GM21447 (cell line): ENCODE measurements around the gene CTBP2.

Experiments used
- ATAC-seq: cut with Tn5 transposase; IDR thresholded peaks from one replicate; pipeline ENCODE4 v1.9.1; 2021; ENCODE audit not compliant: unreplicated experiment

Gene CTBP2

DNA sequence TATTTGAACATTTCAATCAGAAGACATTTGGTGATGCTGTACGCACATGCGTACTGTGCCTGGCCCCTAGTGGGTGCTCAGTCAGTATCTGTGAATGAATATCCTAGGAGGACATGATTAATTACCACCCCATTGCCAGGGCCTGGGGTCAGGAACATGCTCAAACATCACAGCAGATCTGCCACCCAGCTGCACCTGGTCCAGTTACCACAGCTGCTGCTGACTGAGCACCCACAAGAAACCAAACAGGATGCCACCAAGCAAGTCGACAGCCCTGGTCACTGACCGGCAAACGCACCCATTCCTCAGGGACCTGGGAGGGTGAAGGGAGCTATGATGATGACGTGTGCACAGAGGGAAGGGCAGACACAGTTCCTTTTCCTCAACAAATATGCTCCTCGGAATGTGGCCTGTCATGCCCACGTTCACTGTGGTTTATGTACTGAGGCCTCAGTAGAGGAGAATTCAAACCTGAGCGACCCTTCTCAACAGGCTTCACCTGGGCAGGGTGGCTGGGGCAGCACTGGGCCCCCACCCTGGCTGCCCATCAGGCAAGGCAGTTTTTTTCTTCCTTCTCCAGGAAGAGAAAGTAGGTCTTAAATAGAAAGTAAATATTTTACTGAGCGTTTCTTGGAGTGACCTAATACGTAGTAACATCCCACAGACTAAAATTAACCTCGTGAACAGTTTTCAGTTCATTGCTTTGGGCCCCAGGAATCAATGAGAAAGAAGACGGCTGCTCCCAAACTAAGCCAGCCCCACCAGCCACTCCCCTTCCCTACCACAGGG lies 13.4 kb downstream of the CTBP2 start:
- ATAC-seq: peak; percentile 66

DNA sequence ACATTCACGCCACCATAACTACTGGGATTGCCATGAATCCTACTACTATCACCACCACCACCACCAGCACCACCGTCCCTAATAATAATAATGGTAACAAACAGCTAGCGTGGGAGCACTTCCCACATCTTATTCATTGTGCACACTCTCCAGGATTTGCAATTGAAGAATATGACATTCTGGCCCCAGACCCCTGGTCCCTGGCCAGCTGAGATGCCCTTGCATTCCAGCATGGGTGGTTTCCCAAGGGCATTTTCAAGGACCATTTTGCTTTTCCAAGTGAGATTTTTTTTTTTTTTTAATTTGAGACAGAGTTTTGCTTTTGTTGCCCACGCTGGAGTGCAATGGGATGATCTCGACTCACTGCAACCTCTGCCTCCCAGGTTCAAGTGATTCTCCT lies 14.7 kb downstream of the CTBP2 start:
- ATAC-seq: no peak

DNA sequence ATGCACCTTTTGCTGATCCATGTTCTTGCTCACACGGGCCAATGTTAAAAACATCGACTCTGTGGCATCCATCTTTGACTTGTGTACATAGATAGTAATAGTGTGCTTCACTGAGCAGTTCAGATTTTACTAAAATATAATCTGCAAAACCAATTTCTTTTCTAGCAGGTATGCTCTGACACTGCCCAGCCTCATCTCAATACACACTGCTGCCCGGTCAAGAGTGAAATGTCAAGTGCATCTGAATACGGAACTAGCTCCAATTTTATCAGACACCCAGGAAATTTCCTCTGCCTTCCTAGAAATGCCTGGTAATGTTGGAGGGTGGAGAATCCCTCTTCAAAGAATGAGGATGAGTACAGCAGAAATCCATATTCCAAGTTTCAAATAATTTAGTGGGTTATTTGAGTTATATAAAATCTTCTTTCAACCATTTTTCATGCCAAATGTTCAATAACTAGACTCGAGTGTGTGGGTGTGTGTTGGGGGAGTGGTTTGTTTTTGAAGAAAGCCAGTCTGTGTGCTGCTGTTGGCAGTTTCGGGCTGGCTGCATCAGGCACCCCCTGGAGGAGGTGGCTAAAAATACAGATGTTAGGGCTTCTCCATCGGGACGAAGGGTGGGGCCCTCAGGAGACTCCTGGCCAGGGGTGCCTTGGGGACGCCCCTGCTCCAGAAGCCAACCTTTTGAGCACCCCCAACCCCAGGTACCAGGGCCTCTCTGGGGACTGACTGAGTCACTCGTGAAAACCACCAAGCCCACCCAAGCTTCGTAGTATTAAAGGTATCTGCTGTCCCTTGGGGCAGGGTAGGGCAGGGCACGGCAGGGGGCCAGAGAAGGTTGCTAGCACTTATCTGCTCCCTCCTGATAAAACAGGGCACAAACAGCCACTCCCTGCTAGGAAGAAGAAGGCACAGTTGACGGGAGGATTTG lies 15.4 kb downstream of the CTBP2 start:
- no peak for ATAC-seq

DNA sequence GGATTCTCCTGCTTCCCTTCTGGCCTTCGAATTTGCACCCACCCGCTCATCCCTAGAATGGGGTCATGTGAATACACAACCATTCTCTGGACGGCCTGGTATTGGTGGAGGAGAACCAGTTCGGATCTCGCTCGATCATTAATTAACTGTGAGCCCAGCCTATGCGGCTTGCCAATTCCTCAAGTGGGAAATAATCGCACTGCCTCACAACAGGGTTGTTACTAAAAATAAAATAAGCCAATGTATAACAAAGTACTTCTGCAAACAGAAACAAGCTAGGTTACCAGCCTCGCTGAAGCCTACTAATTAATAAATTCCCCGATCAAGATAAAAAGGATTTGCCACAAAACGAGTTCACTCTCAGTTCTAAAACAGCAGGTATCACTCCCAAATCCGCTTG lies 16.2 kb downstream of the CTBP2 start:
- no peak for ATAC-seq

DNA sequence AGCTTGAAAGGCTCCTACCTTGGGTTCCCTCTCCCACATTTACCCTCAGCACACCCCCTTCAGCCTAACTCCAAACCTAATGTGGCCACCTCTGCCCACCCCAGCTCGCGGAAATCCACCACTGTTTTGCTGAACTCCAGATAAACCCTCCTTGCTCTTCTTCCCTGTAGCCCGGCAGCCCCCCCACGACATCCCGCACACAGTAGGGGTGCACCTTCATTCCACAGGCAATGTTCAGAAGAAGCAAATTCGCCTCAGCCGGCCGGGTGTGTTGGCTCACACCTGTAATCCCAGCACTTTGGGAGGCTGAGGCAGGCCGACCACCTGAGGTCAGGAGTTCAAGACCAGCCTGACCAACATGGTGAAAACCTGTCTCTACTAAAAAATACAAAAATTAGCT lies 17.4 kb downstream of the CTBP2 start:
- ATAC-seq: no peak

DNA sequence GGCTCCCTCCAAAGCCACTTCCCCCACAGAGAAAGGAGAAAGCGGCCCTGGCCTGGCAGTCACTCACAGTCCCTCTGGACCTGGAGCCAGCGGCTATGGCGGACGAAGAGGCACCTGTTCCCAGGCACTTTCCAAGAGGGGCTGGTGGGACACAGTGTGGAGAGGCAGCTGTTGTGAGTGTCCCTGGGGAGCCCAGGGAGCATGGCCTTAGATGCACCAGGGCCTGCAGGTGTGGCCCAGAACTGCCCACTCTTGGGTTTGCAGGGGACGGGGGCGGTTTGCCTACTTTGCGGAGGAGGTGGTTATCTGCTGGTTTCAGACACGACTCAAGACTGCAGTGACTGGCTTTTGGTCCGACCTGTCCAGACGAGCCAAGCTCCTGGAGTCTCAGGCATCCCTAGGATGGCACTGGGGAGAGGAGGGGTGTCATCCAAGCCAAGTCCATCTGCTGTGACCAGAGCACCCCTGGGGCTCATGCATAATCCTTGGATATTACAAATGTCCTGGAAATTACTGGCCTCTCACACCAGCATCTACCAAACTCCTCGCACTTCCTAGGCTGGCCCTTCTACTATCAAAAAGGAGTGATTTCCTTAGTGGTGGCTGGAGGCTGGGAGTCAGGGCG lies 18.4 kb downstream of the CTBP2 start:
- no peak for ATAC-seq

DNA sequence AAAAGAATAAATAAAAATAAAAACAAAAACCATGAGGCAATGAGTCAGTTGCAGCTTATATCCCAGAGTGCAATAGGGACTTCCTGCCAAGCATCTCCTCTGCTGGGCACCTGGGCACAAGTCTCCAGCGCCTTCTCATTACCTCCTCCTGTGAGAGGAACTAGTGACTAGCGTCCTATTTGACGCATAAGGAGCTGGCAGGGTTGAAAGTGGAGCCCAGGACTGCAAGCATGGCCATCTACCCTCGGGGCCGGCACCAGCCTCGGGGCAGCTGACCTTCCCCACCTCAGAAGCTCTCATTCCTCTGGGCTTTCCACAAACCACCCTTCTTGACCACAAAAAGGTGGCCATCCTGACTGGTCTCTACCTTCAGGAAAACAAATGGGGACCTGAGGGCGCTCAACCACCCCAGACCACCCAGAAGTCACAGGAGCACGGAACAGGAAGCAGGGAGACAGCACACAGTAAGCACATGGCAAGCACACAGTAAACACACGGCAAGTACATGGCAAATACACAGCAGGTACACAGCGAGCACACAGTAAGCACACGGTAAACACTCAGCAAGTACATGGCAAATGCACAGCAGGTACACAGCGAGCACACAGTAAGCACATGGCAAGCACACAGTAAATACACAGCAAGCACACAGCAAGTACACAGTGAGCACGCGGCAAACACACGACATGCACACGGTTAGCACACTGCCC lies 19.1 kb downstream of the CTBP2 start:
- ATAC-seq: no peak

DNA sequence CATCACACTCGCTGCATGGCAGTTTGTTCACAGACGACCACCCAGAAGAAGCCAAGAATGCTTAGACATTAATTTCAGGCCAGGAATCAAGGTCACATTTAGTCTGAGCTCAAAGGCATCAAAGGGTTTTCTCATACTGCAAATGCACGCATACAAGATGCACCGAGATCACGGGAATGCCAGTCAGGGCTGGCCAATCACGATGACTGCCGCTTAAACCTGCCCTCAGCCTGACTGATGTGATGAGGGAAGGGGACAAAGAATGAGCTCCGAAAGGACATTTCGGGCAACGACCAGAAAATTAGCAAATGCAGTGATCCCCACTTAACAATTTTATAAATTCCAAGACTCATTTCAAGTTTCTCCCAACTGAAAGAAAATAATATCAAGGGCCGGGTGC lies 20.2 kb downstream of the CTBP2 start:
- ATAC-seq: no peak

DNA sequence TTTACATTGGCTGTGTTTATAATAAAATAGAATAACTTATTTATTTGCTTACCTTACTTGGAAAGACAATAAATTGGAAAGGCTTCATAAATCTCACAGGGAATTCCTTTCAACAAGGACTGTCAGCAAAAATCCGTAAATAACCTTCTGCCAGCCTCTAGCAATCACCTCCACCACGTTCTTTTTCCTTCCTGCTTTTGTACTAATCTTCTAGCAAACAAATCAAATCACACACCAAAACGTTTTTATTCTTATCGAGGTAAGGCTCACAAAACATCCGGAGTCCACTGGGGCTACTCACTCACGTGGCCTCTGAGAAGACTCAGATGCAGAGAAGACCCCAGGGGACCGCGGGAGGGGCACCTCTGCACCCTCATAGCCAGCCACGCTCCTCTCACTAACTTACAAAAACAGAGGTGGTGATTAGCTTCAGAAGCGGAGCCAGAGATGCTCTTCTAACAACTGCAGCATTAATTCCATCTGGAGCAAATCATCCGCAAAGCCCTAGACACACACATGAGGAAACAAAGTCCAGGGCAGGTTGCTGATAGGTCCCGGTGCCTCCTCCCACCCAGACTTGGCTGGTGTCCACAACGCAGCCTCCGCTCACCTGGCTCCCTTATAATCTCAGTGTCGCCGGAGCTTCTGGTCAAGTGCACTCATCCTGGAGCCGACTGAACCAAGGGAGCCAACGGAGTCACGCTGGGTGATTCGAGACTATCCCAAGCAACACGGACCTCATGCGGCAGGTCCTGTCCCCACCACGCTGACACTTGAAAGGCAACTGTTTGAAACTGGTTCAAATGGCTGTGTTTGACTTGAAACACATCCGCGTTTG lies 22.5 kb downstream of the CTBP2 start:
- no peak for ATAC-seq

DNA sequence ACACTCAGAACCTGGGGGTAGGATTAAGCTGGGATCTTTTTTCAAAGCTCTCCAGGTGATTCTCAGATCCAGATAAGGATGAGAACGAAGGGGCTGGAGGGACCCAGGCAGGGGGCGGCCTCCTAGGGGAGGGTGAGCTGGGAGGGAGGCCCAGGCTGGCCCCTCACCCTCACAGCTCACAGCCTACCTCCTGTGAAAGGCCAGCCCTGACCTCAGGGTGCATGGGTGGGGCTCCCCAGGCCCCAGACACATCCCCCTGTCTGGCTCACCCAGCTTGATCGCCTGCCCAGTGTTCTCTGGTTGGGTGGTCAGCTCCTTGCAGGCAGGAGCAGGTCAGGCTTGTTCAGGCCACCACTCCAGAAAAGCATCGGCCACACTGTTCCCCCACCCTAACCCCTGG lies 24.3 kb downstream of the CTBP2 start:
- ATAC-seq: no peak

DNA sequence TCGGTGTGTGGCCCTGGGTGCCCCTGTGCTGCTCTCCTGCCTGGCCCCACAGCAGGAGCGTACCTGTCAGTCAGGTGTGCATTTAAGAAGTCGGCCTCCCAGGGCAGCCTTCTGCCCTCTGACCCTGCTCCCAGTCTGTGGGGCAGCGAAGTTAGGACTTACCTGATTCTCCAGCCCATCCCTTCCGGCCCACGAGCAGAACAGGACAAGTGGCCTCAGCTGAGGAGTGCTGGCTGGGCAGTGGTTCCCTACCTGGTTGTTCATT lies 24.7 kb downstream of the CTBP2 start:
- ATAC-seq: no peak

DNA sequence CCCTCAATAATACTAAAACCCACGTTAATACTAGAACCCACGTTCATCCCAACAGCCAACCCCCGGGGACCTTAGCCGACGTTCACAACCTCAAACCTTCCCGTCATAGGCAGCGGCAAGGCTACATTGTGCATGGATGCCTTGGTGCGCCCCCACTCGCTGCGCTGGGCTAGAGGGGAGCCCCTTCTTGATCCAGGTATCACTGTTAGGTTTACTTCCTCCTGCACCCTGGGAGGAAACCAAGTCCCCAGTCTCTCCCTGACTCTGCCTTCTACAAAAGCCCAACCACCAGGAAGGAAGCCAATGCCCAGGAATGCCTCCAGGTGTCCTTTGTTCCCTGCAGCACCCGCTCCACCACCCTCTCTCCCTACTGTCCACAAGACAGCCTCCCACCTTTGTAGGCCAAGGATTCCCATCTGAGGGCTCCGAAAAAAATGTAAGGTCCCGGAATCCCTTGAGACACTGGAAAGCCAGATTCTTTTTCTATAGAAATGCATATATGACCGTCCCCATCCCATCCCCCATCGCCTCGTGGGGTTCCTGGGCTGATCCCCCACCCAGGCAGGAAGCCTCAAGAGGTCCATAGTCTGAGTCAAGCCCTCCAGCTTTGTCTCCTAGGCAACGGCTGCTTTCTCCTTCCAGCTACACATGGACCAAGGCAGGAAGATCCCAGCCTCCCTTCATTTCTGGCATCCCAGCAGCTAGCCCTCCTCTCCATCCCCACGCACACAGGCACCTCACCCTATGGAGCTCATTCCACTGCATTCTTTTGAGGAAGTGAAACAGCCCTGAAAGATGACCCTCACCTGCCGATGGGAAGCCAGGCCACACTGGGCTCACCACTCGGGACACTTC lies 25.2 kb downstream of the CTBP2 start:
- ATAC-seq: no peak

DNA sequence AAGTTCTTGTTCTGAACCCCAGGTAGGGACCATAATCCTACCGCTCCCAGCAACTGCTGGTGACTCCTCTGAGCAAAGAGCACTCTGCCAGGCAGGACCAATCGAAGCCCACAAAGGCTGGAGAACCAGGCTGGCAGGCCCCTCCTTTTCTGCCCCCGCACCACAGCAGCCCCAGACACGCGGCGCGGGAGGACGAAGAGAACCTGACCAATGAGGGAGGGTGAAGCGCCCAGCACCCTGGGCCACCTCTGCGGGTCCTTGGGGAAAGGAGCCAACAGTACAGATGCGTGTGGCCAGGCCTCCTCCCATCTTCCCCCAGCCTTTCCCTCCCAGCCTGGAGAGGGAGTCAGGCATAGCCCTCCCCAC lies 25.9 kb downstream of the CTBP2 start:
- no peak for ATAC-seq

DNA sequence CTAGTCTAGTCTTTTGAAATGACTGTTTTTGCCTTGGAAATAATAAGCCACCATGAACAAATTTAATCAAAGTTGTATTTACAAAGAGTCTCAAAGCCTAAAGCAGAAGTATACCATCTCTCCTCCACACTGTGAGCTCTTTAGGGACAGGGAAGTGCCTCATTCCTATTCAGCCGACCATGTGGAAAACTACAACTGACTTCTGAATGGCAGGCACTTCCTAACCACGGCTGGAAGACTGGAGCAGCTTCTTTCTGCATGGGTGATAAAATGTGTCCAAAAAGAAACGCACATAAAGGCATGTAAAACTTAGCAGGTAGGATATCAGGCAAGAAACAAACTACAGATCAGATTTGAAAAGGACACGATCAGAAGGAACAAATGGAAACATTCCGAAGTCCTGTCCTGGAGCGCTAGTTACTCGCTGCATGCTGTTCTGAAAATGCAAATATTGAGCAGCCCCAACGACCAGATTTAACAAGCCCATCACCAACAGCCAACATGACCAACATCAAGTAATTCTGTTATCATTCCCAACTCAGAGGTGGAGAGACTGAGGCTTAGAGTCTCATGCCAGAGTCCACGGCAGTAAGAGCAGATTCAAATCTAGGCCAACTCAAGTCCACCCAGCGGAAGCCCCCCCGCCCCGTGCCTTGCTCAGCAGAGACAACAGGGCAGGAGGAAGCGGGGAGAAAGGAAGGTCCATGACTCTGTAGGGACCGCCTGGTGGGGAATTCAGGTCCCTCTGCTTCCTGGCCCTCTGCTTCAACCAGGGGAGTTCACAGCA lies 26.5 kb downstream of the CTBP2 start:
- no peak for ATAC-seq

DNA sequence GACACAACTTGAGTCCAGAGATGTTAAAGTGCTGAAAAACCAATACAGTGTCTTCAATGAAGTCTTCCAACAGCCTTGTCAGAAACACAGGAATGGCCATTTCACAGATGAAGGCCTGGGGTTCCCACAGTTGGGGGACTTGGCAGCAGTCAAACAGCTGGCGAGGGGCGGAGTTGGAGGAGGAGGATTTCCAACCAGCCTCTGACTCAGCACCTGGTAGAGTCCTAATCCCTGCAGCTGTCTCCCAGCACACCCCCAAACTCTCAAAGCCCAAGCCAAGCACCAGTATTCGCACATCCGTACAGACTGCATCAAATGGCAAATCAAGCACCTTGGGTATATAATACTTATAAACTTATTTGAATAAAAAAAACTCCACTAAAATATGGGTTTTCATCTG lies 28.0 kb downstream of the CTBP2 start:
- no peak for ATAC-seq

DNA sequence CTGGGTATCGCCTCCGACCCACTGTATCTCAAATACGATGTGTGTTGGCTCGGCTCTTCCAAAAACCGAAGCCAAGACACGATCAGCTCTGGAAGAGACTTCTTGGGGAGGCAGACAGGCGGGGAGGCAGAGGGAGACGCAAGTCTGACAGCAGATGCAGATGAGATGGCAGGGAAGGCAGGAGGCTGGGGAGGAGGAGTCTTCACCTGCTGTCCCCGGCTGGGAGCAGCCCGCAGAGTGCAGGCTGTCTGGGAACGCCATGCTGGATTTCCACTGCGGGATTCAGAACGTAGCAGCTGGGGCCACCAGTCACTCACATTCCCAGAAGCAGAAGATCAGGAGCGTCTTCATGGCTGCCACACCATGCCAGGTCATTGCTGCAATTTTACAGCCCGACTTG lies 29.4 kb downstream of the CTBP2 start:
- no peak for ATAC-seq

DNA sequence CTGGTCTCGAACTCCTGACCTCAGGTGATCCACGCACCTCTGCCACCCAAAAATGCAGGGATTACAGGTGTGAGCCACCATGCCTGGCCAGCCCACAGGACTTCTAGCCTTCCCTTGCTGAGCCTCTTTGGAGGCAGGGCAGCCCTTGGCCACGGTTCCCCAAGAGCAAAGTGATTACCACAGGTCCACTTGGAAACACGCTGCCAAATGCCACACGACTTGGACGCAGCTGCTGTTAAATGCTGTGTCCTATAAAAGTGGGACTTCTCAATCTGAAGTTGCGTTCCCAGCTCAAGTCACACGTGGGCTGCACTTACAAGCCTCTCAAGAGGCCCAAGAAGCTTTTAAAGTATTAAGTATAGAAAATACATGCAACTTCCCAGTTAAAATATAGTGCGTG lies 30.1 kb downstream of the CTBP2 start:
- ATAC-seq: no peak

DNA sequence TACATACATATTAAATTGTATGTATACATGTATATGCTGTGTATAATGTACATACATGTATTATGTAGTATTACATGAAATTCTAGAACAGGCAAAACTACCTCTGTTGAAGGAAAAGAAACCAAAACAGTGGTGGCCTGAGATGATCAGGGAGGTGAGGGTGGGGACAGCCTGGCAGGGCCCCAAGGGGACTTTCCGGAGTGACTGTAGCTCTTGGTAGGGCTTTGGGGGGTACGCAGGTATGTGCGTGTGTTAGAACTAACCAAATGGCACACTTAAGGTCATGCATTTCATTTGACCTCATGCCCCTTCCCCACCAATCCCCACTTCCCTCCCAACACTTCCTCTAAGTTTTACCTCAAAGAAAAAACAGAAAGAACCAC lies 31.3 kb downstream of the CTBP2 start:
- no peak for ATAC-seq
